ENCODE measurements around the gene MRPS30.
"Not testable (repeated sequence)": the region's sequence is repeated elsewhere in the genome, so short reads cannot be mapped to it uniquely, and the experiment has no call there.

Gene MRPS30

DNA sequence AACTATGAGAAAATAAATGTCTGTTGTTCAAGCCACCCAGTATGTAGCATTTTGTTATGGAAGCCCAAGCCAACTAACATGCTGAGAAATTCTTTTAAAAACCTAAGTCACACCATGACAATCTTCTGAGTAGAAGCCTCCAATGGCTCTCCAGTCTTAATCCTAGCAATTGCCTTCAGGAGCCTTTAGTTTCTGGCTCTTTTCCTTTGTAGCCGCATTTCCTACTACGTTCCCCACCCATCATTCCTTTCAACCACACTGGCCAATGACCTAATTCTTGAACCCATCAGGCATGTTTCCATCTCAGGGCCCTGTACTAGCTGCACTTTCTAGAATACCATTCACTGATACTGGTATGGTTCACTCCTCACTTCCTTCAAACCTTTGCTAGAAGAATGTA is 2.1 kb upstream of the MRPS30 start:
- H3K4me3 ChIP-seq (ENCODE audit: low read depth, low read length): no peak overlapping the region
- DNase-seq (ENCODE audit: low read depth): no peak
- TF ChIP-seq CTCF (conservative IDR thresholded peaks at IDR 0.05; ENCODE audit: low read depth, low read length): no peak

DNA sequence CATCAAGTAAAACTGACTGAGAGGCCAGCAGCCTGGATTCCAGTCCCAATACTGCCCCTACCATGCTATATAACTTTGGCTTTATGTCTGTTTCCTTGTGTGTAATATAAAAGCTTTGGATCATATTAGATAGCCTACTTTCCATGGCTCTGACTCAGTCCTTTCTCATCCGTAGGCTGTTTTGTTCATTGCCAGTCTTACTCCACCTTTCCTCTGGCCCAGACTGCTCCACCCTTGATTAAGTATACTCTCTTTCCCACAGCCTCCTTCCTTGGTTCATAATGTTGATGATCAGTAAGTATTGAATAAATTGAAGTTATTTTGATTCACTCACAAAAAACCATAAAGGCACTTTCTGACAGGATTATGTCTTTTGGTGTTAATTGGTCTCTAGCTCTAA is 1.5 kb upstream of the MRPS30 start:
- DNase-seq (ENCODE audit: low read depth): no peak
- no peak for TF ChIP-seq CTCF (conservative IDR thresholded peaks at IDR 0.05; ENCODE audit: low read depth, low read length)
- H3K4me3 ChIP-seq (ENCODE audit: low read depth, low read length): no peak overlapping the region

DNA sequence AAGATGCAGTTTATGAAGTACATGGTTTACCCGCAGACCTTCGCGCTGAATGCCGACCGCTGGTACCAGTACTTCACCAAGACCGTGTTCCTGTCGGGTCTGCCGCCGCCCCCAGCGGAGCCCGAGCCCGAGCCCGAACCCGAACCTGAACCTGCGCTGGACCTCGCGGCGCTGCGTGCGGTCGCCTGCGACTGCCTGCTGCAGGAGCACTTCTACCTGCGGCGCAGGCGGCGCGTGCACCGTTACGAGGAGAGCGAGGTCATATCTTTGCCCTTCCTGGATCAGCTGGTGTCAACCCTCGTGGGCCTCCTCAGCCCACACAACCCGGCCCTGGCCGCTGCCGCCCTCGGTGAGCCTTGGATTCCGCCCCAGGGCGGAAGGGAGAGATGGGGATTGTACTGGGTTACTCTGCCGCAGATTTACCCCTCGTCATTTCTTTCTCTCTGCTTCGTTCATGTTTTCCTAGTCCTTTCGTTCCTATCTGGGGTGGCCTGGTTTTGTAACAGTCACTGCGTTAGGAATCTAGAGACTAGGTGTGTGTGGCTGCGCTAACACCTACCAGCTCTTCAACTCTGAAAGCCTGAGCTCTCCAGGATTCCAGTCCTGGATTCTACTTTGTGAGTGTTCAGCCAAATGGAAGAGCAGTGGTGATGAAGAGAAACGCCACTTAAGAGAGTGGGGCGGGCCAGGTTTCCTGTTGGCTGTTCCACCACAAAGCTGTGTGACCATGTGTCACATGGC is 638 bp downstream of the MRPS30 start:
- no peak for TF ChIP-seq CTCF (conservative IDR thresholded peaks at IDR 0.05; ENCODE audit: low read depth, low read length)
- peak overlapping the region; percentile 98 for H3K4me3 ChIP-seq (ENCODE audit: low read depth, low read length)
- DNase-seq (ENCODE audit: low read depth): peak; percentile 74

- peak; percentile 2 for DNase-seq (ENCODE audit: low read depth)
- TF ChIP-seq CTCF (conservative IDR thresholded peaks at IDR 0.05; ENCODE audit: low read depth, low read length): no peak
- peak overlapping the region; percentile 98 for H3K4me3 ChIP-seq (ENCODE audit: low read depth, low read length)
Observed at GRCh38 chr5:44809956-44810420, 1.2 kb downstream of the MRPS30 start.

DNA sequence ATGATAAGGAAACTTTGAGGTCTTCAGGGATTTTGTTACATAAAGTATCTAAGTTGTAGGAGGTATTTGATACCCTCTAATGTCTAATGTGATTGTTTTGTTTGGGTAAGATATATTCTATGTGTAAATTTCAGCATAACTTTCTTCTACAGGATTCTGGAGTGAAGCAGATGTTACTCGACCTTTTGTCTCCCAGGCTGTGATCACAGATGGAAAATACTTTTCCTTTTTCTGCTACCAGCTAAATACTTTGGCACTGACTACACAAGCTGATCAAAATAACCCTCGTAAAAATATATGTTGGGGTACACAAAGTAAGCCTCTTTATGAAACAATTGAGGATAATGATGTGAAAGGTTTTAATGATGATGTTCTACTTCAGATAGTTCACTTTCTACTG is 6.0 kb downstream of the MRPS30 start:
- DNase-seq (ENCODE audit: low read depth): no peak
- no peak for TF ChIP-seq CTCF (conservative IDR thresholded peaks at IDR 0.05; ENCODE audit: low read depth, low read length)
- H3K4me3 ChIP-seq (ENCODE audit: low read depth, low read length): no peak overlapping the region

DNA sequence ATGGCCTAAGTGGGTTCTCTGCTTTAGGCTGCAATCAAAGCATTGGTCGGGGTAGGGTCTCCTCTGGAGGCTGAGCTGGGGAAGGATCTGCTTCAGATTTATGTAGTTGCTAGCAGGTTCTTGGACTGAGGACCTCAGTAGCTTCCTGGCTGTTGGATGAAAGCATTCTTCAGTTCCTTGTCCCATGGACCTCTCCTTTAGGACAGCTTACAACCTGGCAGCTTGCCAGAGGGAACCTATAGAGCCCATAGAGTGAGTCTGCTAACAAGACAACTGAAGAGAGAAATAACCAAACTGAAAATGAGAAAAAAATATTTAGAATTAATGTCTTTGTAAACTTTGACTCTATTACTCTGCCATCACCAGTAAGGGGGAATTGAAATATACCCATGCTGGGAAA is 12.4 kb downstream of the MRPS30 start:
- no peak for TF ChIP-seq CTCF (conservative IDR thresholded peaks at IDR 0.05; ENCODE audit: low read depth, low read length)
- DNase-seq (ENCODE audit: low read depth): no peak
- H3K4me3 ChIP-seq (ENCODE audit: low read depth, low read length): no peak overlapping the region

DNA sequence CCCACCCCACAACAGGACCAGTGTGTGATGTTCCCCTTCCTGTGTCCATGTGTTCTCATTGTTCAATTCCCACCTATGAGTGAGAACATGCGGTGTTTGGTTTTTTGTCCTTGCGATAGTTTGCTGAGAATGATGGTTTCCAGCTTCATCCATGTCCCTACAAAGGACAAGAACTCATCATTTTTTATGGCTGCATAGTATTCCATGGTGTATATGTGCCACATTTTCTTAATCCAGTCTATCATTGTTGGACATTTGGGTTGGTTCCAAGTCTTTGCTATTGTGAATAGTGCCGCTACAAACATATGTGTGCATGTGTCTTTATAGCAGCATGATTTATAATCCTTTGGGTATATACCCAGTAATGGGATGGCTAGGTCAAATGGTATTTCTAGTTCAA is 15.9 kb downstream of the MRPS30 start:
- H3K4me3 ChIP-seq (ENCODE audit: low read depth, low read length); DNase-seq (ENCODE audit: low read depth): not testable (repeated sequence)

Measured in choroid plexus epithelial cell (primary cell).